HG03469 (cell line): Measurements from ENCODE around the gene ZFP69B.
"Not testable (repeated sequence)": the region's sequence is repeated elsewhere in the genome, so short reads cannot be mapped to it uniquely, and the experiment has no call there.

Experiments
- ATAC-seq: cut with Tn5 transposase; IDR thresholded peaks from one replicate; pipeline ENCODE4 v1.9.1; 2021; ENCODE audit warnings: mild to moderate bottlenecking, moderate library complexity, moderate number of reproducible peaks; ENCODE audit not compliant: unreplicated experiment

The ZFP69B gene

DNA sequence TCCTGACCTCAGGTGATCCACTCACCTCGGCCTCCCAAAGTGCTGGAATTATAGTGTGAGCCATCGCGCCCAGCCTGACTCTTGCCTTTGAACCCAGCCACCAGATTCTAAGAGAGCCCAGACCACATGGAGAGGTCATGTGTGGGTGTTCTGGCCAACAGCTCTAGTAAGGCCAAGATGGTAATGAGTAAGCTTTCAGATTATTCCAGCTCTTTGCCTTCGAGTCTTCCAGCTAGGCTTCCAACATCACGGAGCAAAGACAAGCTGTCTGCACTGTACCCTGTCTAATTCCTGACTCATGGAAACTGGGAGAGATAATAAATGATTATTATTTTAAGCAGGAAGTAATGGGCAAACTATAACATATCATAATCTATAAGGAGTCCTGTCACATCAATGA, 14.8 kb upstream of the ZFP69B start:
- no peak for ATAC-seq

DNA sequence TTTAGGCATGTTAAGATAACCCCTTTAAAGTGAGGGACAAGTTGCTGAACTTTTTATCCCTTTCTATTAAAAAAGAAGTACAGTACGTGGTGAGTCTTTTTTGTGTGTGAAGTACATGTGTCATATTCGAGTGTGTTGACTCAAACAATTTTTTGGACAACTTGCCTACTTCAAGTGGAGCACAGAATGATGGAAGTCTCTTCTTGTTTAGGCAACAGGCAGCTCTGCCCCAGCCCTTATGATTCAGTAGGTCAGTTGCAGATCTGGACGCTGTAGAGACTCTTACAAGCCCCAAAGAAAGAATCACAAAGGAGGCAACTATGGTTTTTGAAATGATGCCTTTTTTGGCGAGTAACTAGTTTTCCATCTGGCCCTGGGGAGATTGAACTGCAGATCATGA, 14.4 kb upstream of the ZFP69B start:
- no peak for ATAC-seq

DNA sequence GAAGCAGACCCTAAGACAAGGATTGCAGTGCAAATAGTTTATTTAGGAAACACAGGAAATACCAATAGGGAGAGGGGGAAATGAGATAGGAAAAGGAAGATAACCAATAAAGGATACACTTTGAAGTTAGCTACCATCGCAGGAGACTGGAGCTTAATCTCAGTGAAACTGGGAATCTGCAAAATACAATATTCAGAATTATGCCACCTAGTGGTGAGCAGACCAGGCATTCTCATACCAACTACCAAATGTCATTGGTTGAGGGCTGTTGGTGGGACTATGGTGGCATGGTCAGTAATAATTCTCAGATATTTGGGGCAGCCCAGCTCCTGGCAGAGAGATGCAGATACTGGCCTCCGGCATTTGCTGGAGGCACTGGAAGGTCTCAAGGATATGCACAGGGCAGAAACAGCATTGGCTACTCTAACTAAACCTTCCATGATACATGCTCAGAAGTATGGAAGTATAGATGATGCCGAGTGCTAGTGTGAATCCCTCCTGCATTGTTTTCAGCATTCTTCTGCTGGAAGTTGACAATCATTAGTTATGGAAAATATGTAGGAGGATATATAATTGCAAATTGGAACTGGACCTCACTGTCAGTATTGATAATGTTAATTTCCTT, 11.8 kb upstream of the ZFP69B start:
- ATAC-seq = no peak

DNA sequence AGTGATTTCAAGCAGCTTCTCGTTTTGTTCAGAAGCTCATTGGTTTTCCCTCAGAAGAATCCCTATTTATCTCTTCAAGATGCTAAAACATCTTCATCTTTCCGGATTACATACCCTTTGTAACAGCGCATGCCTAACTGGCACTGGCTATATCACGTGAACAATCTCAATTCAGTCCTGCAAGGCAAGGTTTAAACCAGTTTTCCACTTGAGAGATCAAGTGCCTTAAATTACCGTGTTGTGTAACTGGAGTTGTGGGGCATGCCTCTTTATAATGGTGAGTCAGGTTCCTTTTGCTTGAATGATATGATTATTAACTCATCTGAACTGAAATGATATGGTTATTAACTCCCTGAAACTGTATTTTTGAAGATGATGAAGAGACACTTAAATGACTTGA, 11.0 kb upstream of the ZFP69B start:
- ATAC-seq = no peak

DNA sequence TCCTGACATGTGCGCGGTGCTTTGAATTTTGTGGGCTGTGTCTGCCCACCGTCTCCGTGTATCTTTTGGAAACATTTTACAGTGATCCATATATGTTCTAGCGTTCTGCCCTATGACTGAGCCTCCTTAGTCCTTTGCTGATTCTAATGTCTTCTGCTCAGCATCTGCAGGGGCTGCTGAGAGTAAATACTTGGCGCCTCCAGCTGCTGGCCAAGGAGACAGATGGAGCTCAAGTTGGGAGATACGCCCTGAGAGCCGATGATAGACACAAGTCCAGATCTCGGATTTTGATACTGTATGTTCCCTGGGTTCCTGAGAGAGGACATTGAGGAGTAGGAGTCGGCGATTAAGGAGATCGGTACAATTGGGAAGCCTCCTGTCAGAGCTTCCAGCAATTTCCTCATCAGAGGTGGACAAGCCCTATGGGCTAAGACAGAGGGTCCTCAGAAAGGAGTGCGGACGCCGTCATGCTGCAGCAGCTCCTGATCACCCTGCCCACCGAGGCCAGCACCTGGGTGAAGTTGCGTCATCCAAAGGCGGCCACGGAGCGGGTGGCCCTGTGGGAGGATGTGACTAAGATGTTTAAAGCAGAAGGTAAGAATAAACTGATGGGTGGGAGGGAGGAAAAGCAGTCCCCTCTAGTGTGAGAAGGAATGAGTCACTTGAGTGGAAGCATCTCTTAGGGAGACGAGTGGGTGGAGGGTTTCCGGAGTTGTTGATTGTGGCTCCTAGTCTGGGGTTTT, 390 bp downstream of the ZFP69B start:
- ATAC-seq = peak; percentile 35

DNA sequence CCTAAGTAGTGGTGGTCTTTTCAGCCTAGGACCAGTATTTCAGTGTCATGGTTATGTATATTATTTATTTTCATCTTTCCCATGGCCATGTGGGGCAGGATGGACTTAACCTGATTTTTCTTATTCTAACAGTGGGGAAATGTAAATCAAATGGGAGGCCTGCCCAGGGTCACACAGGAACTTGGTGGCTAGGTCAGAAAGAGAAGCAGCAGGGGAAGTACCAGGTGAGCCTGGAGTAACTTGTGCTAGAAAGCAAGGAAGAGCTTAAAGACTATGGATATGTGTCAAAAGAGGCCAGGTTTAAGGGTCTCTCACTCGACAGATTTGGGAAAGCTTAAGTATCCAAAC, 936 bp downstream of the ZFP69B start:
- no peak for ATAC-seq

DNA sequence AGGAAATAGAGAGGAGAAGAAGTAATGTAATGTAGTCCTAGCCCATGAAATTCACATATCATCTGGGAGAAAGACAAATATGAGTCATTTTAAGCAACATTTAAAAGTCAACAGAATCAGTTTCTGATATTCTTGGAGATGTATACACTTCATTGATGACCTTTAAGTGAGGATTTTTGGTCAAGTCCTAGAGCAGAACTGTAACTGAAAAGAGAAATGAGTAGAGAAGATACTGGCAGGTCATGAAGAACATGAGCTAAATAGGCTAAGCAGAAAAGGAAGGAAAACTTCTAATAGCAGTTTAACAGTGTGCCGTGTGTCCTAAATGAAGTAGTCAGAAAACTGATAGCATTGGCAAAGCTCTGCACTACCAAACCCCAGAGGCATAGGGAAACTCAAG, 4.6 kb downstream of the ZFP69B start:
- no peak for ATAC-seq

DNA sequence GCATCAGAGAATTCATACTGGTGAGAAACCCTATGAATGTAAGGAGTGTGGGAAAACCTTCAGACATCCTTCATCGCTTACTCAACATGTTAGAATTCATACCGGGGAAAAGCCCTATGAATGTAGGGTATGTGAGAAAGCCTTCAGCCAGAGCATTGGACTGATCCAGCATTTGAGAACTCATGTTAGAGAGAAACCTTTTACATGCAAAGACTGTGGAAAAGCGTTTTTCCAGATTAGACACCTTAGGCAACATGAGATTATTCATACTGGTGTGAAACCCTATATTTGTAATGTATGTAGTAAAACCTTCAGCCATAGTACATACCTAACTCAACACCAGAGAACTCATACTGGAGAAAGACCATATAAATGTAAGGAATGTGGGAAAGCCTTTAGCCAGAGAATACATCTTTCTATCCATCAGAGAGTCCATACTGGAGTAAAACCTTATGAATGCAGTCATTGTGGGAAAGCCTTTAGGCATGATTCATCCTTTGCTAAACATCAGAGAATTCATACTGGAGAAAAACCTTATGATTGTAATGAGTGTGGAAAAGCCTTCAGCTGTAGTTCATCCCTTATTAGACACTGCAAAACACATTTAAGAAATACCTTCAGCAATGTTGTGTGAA, 12.8 kb downstream of the ZFP69B start:
- ATAC-seq = no peak

DNA sequence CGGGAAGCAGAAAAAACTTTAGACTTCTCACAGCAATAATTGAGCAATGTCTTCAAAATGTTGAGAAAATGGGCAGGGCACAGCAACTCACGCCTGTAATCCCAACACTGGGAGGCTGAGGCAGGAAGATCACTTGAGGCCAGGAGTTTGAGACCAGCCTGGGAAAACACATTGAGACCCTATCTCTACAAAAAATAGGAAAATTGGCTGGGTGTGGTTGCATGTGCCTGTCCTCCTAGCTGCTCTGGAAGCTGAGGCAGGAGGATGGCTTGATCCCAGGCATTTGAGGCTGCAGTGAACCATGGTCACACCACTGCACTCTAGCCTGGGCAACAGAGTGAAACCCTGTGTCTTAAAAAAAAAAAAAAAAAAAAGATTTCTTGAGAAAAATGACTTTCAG, 19.1 kb downstream of the ZFP69B start:
- no peak for ATAC-seq

DNA sequence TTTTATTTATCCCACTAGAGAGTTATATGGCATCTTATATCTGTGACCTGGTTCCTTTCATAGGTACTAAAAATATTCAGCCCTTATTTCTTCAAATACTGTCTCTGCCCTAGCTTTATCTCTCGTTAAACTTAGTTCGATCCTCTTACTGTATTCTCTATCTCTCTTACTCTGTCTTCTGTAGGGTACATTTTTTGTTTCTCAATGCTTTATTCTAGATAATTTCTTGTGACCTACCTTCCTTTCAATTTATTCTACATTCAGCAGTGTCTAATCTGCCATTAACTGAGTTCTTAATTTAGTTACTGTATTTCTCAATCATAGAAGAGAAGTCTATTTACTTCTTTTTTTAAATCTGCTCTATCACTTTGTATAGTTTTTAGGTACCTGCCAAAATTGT, 25.0 kb downstream of the ZFP69B start:
- no peak for ATAC-seq

DNA sequence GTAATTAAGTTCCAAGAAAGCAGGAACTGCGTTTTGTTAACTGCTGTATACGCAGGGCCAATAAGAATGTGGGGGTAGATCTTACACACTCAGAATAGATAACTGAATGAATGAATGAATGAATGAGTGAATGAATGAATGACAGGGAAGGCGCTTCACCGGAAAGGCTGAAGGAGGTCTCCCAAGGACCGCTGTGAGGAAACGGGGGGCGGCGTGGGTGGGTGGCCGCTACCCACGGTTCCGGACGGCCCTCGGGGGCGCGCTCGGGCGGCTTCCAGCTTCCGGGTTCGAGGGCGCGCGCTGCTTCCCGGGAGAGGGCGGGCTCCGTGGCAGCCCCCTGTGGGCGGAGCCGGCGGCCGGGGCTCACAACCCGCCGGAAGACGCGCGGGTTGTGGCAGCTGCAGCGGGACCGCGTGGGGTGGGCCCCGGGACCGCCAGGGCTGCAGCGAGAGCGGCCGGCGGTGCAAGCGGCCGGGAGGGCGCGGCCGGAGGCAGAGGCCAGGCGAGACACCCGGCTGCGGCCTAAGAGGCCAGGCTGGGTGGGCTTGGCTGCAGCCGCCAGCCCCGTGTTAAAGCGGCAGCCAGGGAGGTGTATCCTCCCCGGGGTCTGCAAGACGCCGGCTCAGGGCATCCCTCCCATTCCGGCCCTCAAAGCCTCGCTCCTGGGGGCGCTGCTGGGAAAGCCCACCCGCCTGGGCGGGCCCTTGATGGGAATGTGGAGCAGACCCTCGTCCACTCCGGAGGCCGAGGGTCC, 26.8 kb downstream of the ZFP69B start, which contains the start of gene ZFP69:
Gene ZFP69, plus strand, starts transcription at position 367 of the 754 bp plus-strand sequence. CDS start 2,072 bp downstream, outside the sequence.
- ATAC-seq = no peak

DNA sequence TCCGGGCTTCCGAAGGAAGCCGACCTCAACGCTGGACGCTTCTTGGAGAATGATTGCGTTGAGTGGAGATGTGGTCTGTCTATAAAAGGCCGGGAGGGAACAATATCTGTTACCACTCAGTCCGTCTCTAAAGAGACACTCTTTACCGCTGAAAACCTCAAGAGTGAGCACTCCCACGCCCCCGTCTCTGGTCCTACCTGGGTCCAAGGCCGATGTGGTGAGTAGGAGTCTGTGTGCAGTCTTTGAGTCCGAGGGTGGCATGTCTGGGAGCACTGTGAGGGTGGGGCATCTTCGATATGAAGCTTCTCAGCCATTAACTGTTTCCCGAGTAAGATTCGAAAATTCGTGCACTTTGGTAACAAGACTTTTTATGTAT, 27.4 kb downstream of the ZFP69B start:
- ATAC-seq = no peak

DNA sequence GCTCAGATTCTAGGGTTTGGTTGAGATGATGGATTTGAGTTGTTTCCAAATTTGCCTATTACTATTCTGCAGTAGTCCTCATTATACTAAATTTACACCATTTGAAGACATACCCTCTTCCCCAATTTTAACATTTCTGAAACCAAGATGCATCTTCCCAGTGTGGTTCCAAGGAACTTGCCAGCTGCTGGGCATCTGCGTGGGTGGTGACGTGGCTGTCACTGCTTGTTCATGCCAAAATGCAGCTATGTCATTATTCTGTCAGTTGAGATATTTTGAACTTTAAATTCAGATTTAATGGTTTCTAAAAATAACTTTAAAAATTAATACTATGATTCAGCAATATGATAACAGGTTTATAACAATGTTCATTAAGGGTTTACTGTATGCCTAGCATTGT, 28.0 kb downstream of the ZFP69B start:
- no peak for ATAC-seq

DNA sequence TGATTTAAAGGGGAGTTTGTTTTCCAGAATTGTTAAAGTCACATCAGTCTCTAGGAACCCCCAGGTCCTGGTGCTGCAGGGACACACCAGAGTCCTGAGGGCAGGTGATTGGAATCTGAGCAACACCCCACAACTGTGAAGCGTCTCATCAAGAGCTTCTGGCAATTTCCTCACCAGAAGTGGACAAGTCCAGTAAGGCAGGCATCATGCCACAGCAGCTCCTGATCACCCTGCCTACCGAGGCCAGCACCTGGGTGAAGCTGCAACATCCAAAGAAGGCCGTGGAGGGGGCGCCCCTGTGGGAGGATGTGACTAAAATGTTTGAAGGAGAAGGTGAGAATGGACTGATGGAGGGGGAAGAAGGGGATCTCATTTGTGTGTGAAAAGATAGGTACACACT, 28.9 kb downstream of the ZFP69B start:
- no peak for ATAC-seq

DNA sequence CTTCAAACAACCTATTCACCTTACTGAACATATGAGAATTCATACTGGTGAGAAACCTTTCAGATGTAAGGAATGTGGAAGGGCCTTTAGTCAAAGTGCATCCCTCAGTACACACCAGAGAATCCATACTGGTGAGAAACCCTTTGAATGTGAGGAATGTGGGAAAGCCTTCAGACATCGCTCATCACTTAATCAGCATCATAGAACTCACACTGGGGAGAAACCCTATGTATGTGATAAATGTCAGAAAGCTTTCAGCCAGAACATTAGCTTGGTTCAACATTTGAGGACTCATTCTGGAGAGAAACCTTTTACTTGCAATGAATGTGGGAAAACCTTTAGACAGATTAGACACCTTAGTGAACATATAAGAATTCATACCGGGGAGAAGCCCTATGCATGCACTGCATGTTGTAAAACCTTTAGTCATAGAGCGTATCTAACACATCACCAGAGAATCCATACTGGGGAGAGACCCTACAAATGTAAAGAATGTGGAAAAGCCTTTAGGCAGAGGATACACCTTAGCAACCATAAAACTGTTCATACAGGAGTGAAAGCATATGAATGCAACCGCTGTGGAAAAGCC, 45.1 kb downstream of the ZFP69B start:
- no peak for ATAC-seq

DNA sequence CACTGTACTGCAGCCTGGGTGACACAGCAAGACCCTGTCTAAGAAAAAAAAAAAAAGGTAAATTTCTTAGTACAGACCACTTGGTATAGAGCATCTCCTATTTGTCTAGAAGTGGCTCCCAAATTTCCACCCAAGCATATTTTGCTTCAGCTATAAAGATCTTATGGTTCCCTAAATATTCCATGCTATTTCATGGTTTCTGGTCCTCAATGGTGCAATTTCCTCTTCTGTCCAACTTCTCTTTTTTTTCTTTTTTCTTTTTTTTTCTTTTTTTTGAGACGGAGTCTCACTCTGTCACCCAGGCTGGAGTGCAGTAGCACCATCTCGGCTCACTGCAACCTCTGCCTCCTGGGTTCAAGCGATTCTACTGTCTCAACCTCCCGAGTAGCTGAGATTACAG, 52.4 kb downstream of the ZFP69B start:
- not testable (repeated sequence) for ATAC-seq

DNA sequence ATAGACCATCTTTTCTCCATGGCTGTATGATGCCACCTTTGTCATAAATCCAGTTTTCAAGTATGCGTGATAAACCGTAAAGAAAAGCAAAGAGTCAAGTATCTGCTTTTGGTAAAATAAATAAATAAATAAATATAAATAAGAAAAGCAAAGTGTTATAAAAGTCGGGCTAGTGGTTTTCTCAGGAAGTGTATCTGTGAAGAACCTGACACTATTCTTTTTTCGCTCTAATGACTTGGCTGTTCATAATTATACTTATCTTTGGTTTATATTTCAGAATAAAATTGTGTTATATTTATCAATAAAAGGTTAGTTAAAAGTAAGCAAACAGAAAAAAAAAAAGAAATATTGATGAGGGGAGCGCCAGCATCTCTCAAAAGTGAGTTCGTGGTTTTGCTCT, 57.7 kb downstream of the ZFP69B start:
- ATAC-seq = no peak

DNA sequence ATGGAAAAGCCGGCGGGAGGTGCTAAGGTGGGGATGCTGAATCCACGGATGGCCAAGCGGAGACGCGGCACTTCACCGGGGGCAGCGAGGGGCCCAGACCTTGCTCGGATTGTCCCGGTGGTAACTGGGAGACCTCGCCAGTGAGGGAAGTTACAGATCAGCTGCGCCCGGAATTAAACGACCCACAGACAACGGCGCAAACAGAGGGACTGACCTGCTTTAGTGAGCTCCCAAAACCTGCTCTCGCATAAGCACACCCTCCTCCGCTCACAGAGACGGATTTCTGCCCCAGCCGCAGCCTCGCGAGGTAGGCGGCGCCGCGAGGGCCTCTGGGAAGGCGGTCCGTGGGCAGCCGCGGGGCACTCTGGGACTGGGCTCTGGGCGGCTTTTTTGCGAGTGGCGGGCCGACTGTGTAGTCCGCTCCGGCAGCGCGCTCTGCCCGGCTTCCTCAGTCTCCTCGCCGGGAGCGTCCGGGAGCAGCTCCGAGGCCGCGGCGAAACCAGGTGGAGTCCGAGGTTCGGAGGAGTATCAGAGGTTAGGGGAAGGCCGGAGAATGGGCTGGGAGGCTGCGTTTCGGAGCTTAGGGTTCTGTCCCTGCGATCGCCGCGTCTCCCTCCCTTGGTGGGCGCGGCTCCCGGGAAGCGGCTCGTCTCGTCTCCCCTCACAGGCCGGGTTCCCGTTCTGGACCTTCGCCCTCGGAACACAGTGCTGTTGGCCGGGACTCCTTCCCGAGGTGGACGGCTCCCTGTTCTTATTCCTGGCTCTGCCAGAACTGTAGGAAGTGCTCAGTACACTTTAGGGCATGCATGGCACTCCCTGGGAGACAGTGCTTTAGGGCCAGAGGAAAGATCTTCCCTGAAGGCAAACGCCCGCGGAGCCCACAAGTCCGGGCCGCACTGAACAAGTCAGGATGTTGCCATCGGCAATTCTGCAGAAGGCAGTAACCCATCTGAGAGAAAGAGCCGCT, 58.4 kb downstream of the ZFP69B start, which contains the start of gene EXO5:
Gene EXO5, plus strand, starts transcription at position 393 of the 967 bp plus-strand sequence. CDS start 5,778 bp downstream, outside the sequence.
- ATAC-seq = peak; percentile 65
